ENCODE measurements around the gene MEG3.

The MEG3 gene

GRCh38 chr14:100842799-100843198 lies 16.9 kb downstream of the MEG3 start:
- DNase-seq (ENCODE audit: insufficient read length, low spot score): no peak
- TF ChIP-seq CTCF (IDR thresholded peaks at IDR 0.05; ENCODE audit: insufficient read depth, missing control alignments): no peak
- FAIRE-seq: no peak

- DNase-seq (ENCODE audit: insufficient read length, low spot score) (no peak), FAIRE-seq (no peak)
- no peak for TF ChIP-seq CTCF (IDR thresholded peaks at IDR 0.05; ENCODE audit: insufficient read depth, missing control alignments)
Measured at GRCh38 chr14:100844082-100844408, 18.1 kb downstream of the MEG3 start.

DNA sequence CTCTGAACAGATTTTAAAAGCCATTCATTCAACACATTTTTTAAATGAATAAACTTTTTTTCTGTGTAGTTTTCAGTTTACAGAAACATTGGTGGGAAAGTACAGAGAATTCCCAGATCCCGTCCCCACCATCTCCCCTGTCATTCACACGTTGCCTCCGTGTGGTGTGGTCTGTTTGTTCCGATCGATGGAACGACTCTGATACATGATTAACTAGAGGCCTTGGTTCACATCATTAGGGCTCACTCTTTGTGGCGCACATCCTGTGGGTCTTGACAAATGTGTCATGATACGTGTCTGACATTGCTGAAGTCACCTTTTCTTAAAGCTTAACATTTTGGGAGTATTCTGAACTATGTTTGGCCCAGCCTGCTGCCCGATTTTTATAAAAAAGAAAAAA lies 18.5 kb downstream of the MEG3 start:
- TF ChIP-seq CTCF (IDR thresholded peaks at IDR 0.05; ENCODE audit: insufficient read depth, missing control alignments): no peak
- no peak for FAIRE-seq
- no peak for DNase-seq (ENCODE audit: insufficient read length, low spot score)

DNA sequence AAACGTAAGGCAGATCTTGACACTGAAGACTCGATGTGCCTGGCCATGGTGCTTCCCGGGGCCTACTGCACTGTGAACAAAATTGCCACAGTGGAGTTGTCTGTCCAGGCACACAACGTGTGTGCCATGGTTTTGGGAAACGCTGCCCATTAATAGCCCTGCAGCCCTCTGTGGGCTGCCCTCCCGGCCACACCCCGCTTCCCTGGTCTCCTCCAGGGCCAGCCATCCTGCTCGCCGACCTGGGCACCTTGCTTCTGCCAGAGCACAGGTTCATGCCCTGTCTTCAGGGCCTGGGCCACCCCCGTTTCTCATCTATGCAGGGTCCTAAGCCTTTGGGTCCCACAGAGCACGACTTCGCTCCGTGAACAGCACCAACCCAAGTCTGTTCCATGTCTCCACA lies 18.9 kb downstream of the MEG3 start:
- no peak for DNase-seq (ENCODE audit: insufficient read length, low spot score)
- FAIRE-seq: no peak
- TF ChIP-seq CTCF (IDR thresholded peaks at IDR 0.05; ENCODE audit: insufficient read depth, missing control alignments): no peak

DNA sequence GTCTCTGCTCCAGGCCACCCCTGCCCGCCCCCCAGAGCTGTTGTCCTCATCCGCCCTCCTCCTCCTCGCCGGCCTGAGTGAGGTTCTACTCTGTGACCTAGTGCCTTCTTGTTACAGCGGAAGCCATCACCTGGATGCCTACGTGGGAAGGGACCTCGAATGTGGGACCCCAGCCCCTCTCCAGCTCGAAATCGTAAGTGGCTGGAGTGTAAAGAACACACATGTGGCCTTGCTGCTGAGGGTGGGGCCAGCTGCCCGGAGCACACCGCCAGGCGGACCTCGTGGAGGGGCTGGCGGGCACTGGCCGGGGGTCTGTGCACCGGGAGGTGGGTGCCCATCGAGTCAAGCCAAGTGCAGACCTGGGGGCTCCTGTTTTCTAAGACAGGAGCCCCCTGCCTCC lies 19.4 kb downstream of the MEG3 start:
- no peak for TF ChIP-seq CTCF (IDR thresholded peaks at IDR 0.05; ENCODE audit: insufficient read depth, missing control alignments)
- FAIRE-seq (no peak), DNase-seq (ENCODE audit: insufficient read length, low spot score) (no peak)

GRCh38 chr14:100846309-100846859 lies 20.5 kb downstream of the MEG3 start:
- no peak for TF ChIP-seq CTCF (IDR thresholded peaks at IDR 0.05; ENCODE audit: insufficient read depth, missing control alignments)
- DNase-seq (ENCODE audit: insufficient read length, low spot score): no peak
- FAIRE-seq: no peak

- FAIRE-seq: no peak
Measured at GRCh38 chr14:100849115-100849781, 23.3 kb downstream of the MEG3 start.

More at GRCh38 chr14:100849115-100849781, 23.3 kb downstream of the MEG3 start:
- TF ChIP-seq CTCF (IDR thresholded peaks at IDR 0.05; ENCODE audit: insufficient read depth, missing control alignments): no peak
- no peak for DNase-seq (ENCODE audit: insufficient read length, low spot score)

Data from D721Med (cell line).